RPMI7951 (cell line): ENCODE measurements around the gene ELMO2. TPM values are rescaled to one million over a fixed set of nuclear protein-coding genes. Genes with fewer than 3 reads are reported as not detected.
"Not testable (repeated sequence)": the region's sequence is repeated elsewhere in the genome, so short reads cannot be mapped to it uniquely, and the experiment has no call there.

Experiments used
- DNase-seq: peaks from one replicate; pipeline ENCODE4 v3.0.0-alpha.2; 2012; ENCODE audit warnings: low read depth
- total RNA-seq: library from RNA; depleted of rRNA; stranded (reverse); fragments of >200 nt; shearing (Covaris generic); gene quantifications from 2 replicates; pipeline ENCODE4 v1.2.3, GENCODE V29; 2014

ELMO2 gene
- total RNA-seq, 1 experiment from 2014 or later: 41.2 TPM

DNA sequence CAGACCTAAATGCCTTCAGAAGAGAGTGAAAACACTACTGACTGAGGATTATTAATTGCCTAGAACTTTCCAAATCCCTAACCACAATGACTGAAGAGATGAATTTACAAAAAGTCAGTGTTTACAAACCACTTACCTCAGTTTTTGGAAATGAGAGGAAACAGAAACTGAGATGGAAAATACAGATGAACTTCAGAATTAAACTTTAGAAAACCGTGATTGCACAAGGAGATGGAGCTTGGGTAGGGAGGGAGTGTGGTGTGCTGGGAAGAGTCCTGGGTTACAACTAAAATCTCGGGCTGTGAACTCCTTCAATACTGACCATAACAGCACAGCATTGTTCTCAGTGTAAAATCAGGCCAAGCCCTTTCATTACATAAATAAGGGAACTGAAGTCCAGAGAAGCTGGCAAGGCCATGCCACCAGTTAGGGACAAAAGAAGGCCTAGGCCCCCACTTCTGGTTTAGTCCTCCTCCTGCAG lies 4.0 kb downstream of the ELMO2 start:
- DNase-seq: no peak

DNA sequence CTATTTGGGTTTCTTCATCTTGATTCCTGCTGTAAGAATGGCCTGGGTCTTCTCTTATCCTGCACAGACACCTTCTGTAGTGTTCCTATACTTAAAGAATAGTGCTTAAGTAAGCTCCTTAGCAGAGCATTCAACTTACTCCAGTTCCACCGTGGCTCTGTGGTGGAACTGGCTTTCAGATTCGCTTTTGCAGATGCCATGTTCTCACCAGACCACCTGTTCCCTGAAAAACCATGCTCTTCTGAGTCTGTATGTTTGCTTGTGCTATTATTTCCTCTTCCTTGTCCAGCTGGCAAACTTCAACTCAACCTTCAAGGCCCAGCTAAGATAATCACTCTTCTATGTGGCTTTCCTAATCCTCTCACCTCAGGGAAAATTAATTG lies 4.9 kb downstream of the ELMO2 start:
- no peak for DNase-seq

DNA sequence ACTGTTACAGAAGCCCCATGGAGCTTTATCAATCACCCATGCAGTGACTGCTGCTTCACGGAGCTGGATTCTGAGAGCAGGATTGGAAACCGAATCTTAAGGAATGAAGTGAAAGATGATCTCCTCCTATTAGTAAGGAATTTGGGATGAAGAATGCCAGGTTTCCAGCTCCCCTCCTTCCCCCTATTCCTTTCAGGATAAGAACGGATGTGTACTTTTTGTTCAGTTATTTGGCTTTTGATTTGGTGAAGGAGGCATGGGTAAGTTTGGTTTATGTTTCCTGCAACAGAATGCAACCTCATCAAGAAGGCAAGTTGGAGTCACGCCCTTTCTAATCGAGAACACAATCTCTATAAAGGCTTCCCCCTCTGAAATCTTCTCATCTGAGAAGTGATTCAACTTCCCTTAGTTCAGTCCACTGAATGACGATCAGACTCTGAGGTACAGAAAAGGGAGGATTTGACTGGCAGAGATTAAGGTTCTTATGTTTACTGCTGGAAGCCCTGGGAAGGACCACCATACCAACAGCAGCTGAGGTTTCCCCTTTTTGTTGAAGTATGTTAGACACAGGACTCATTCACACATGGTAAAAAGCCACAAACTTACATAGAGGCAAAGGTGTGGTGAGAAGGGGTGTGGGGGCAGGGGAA lies 5.5 kb downstream of the ELMO2 start:
- DNase-seq: peak; percentile 46

GRCh38 chr20:46400253-46400652 lies 6.2 kb downstream of the ELMO2 start:
- peak; percentile 70 for DNase-seq

DNA sequence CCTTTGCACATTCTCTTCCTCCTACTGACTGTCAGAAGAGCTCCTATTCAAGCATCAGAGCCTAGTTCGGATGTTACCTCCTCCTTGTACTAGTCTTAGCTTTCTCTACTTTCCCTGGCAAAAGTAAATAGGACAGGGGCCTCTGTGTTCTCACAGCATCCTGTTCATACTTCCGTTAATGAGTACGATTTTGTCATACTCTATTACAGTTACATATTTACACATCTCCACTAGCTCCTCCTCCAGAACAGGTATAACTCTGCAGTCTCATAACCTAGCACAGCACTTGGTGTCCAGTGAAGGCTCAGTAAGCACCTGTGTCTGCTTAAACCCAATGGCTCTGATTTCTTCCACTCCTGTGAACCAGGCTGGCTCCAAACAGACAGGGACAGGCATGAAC lies 7.0 kb downstream of the ELMO2 start:
- no peak for DNase-seq

GRCh38 chr20:46398963-46399362 lies 7.5 kb downstream of the ELMO2 start:
- DNase-seq: no peak

- no peak for DNase-seq
Observed at GRCh38 chr20:46396052-46396740, 10.2 kb downstream of the ELMO2 start.

- no peak for DNase-seq
Observed at GRCh38 chr20:46394872-46395760, 11.3 kb downstream of the ELMO2 start.

DNA sequence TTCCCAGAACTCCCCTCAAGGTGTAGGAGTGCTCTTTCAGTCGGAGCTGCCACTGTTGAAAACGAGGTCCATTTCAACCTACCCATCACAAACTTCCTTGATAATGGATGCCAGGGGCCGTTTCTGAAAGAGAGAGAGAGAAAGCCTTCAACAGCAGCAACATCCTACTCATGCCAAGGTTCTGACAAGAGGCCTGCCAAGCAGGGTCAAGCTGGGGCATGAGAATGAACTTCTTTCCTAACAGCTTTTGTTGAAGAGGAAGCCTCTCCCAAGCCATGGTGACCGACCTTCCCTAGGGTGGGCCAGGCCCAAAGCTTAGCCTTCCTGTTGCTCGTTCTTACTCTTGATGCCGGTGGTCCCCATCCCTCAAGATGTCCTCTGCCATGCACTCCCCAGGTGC lies 12.4 kb downstream of the ELMO2 start:
- DNase-seq: no peak

DNA sequence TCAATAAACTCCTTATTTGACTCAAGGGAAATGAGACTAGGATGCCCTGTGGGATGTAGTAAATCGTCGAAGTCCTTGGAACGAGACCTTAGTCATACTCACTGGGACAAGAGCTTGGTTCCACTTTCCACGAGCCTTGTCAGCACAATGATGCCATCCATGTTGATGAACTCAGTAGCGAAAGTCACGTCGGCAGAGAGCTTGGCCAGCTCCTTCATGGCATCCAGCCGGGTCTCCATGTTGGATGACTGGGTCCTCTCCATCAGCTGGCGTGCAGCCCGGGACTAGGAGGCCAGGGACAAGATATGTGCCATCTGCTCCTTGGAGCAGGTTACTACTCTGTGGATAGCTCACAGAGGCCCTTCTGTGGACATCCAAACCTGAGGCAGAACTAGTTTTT lies 17.5 kb downstream of the ELMO2 start:
- no peak for DNase-seq

GRCh38 chr20:46388201-46388836 lies 18.1 kb downstream of the ELMO2 start:
- DNase-seq: no peak

- DNase-seq: not testable (repeated sequence)
Observed at GRCh38 chr20:46387054-46387453, 19.4 kb downstream of the ELMO2 start.

- no peak for DNase-seq
Observed at GRCh38 chr20:46378412-46379009, 27.9 kb downstream of the ELMO2 start.

- DNase-seq: no peak
Observed at GRCh38 chr20:46377518-46377917, 28.9 kb downstream of the ELMO2 start.

- no peak for DNase-seq
Observed at GRCh38 chr20:46376196-46376785, 30.1 kb downstream of the ELMO2 start.

GRCh38 chr20:46375771-46376170 lies 30.6 kb downstream of the ELMO2 start:
- peak; percentile 64 for DNase-seq

- no peak for DNase-seq
Observed at GRCh38 chr20:46374383-46374782, 32.0 kb downstream of the ELMO2 start.

GRCh38 chr20:46371656-46372055 lies 34.8 kb downstream of the ELMO2 start:
- DNase-seq: peak; percentile 34

- DNase-seq: no peak
Observed at GRCh38 chr20:46368902-46369268, 37.5 kb downstream of the ELMO2 start.

DNA sequence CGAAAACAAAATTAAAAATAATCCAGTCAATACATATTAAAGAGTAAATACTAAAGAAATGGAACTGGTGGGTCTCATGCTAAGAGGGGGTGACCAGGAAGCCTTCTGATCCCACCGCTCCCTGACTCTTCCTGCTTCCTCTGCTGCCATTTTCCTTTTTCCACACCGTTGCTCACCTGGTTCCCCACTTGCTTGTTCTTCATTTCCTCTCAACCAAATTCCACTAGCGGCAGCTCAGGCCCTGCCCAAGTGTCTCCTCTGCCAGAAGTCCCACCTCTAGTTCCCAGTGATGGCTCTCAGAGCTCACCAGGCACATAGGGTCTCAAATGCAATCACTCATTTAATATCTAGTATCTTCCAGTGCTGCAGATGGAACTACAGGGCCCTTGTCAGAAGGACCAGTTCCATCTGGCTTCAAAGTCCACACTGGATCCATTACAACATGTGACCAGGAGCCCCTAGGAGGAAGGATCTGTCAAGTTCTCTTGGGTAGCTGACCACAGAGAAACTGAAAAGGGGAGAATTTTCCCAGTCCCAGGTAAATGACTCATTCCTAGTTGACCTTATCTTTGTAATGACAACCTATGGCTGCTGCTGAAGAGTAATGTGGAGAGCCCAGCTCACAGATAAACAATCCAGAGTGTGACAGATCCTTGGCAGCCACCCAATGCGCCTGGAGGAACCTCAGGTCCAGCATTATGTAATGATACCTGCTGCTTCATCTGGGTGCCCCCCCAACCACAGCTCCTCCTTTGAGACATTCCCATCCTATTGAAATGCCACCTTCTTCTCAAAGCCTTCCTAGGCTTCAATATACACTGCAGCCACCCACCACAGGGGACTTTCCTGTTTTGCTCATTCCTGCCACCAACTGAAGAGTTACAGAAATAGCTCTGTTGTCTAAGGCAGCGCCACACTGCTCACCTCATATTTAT lies 38.2 kb downstream of the ELMO2 start:
- peak; percentile 22 for DNase-seq
